Stimulated activated CD4-positive, alpha-beta T cell treated with anti-CD3 and anti-CD28 coated beads, Interleukin-2, amount 100 ng/mL, for 24 hours (primary cell): ENCODE results near the gene SVOP.
"Not testable (repeated sequence)": the region's sequence is repeated elsewhere in the genome, so short reads cannot be mapped to it uniquely, and the experiment has no call there.

ENCODE experiments used
- DNase-seq, 2 donors: peaks; one replicate each; pipeline ENCODE4 v3.0.0-alpha.2; 2020

The SVOP gene

GRCh38 chr12:108879615-108880254 is 141.1 kb downstream of the SVOP start, which contains the start of gene DAO:
Gene DAO, plus strand, starts transcription at chr12:108880092. Its CDS starts 4,915 bp downstream, at chr12:108885007.
- DNase-seq, result no peak

DNA sequence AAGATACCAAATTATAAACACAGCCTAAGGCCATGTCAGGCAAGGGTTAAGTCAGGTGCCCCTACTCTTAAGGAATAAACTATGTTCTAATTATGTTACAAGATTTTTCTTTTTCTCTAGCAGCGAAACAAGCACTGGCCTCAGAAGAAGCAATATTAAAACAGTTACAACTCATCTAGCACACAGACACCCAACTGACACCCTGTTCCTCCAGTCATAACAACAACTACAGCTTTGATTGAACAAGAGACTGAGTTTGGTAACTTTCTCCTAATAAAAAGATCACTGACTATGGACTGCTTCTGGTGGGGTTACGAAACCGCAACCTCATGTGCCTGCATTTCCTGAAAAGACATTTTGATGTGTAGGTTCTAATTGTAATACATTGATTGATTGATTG is 144.3 kb downstream of the SVOP start:
- DNase-seq, result no peak

- DNase-seq, result no peak
Measured at GRCh38 chr12:108875682-108876361, 145.0 kb downstream of the SVOP start.

DNA sequence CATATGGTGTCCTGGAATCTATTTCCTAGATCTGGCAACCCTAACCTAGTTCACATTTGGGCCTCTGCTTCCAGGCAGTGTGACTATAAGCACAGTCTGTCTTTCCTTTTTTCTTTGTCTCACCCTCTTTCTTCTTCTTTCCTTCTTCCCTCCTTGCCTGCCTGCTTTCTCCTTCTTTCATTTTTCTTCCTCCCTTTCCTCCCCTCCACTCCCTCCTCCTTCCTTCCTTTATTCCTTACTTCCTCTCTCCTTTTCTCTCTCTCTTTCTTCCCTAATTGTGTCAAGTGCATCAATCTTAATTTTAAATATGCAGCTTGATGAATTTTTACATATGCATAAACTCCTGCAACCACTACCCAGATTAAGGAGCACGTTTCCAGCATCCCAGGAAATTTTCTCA is 145.6 kb downstream of the SVOP start:
- no peak for DNase-seq

GRCh38 chr12:108868781-108869180 is 152.1 kb downstream of the SVOP start:
- no peak for DNase-seq

- DNase-seq, result not testable (repeated sequence)
Measured at GRCh38 chr12:108866083-108866482, 154.8 kb downstream of the SVOP start.

DNA sequence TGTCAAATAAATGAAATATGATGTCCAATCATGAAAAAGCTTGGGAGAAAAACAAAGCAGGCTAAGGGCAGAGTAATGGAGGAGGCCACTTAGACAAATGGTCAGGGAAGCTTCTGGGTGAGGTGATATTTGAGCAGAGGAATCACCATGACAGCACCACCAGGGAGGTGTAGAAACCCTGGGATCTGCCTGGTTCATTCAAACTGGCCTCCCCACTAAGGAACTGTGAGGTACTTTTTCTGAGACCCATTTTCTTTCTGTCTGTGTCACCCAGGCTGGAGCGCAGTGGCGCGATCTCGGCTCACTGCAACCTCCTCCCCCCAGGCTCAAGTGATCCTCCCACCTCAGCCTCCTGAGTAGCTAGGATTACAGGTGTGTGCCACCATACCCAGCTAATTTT is 155.7 kb downstream of the SVOP start:
- DNase-seq, result no peak

DNA sequence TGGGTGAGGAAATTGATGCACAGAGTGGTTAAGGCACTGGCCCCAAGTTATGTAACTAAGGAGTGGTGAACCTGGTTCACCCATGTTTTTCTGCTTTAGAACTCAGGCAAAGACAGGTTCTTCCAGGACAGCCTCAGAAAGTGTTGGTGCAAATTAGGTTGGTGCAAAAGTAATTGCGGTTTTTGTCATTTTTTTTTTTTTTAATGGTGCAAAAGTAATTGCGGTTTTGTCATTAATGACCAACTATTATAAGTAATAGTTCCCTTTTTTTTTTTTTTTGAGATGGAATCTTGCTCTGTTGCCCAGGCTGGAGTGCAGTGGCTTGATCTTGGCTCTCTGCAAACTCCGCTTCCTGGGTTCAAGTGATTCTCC is 158.3 kb downstream of the SVOP start:
- no peak for DNase-seq

DNA sequence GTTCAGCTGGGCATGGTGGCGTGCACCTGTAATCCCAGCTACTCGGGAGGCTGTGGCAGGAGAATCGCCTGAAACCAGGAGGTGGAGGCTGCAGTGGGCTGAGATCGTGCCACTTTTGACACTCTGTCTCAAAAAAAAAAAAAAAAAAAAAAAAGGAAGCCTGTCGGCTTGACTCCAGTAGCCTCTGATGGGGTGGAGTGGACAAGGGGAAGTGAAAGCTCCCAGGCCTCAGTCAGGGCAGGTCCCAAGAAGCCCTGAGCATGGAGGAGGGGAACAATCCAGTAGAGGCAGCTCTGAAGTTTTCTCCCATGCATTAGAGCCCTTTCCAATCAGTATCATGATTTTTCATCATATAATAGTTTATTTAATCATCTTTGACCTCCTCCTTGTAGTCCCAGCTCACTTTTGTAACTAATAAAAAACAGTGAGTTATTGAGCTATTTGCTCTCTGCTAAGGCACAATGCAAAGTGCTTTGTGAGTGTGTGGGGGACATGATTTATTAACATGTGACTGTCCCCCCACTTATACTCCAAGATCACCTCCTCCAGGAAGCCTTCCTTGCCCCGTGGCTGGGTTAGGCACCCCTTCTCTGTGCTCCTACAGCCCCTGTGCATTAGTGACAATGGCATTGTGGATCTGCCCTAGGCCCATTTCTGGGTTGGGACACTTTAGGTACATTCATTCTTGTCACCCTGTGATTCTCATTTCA is 158.8 kb downstream of the SVOP start:
- no peak for DNase-seq

DNA sequence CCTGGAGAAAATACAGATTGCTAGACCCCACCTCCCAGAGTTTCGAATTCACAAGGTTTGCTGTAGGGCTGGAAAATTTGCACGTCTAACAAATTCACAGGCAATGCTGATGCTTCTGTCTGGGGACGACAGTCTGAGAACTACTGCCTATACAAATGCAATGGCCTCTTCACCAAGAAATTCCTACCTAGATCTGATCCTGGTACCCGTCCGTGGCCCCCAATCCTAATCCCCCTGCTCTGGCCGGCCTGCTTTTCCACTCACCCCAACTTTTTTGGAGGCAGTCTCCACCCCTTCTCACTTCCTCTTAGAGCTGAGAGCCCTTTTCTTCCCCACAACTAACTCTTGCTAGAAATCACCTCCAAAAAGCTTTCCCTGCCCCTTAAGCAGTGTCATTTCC is 160.4 kb downstream of the SVOP start:
- DNase-seq, result no peak

- no peak for DNase-seq
Measured at GRCh38 chr12:108859923-108860291, 161.0 kb downstream of the SVOP start.

DNA sequence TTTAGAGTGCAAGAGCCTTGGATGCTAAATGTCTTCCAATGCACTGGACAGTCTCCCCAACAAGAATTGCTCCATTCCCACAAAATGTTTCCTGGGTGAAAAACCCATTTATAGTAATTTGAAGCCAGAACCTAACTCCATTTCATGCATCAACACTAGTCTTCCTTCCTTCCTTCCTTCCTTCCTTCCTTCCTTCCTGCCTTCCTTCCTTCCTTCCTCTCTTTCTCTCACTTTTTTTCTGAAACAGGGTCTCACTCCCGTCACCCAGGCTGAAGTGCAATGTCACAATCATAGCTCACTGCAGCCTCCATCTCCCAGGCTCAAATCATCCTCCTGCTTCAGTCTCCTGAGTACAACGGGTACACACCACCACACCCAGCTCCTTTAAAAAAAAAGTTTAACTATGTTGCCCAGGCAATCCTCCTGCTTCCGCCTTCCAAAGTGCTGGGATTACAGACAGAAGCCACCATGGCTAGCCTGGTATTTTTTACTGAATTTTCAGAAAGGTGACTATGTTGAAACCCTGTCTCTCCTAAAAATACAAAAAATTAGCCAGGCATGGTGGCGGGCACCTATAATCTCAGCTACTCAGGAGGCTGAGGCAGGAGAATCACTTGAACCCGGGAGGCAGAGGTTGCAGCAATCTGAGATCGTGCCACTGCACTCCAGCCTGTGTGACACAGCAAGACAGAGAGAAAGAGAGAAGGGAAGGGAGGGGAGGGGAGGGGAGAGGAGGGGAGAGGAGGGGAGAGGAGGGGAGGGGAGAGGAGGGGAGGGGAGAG is 161.5 kb downstream of the SVOP start:
- DNase-seq, result not testable (repeated sequence)

DNA sequence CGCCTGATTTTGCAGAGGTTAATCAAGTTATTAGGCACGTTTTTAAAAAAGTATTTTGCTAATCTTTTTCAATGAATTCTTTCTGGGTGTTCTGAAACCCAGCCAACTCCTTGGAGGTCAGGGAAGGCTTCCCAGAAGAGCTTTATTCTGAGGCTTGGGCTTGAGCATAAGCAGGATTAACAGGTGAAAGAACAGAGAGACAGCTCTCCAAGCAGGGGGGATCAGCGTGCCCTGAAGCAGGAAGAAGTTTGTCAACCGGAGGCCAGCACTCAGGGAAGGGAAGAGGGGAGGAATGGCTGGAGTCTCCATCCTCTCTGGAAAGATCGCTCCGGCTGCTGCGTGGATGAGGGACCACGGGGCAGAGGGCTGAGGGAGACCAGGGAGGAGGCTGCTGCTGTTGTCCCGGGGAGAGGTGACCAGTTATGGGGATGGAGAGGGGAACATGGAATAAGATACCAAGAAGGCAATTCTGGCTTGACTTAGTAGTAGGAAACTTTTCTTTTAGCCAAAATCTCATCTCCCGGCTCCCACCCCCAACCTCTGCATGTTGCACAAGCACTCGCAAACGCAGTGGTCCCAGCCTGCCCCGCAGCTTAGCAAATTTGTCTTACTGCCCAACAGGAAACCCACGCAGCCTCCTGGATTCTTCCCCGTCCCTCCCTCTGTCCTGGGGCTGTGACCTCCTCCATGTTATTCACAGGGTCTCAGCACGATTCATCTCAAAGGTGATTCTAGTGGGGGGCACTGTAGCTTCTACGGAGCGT is 162.4 kb downstream of the SVOP start:
- DNase-seq, result no peak
